H1 (cell line): ENCODE data around the gene HIGD2A. TPM values are rescaled to one million over a fixed set of nuclear protein-coding genes. Genes with fewer than 3 reads are reported as not detected.
A peak's percentile ranks its signal among the peaks of the same experiment; 100 is the strongest.

Experiments
- CTCF ChIA-PET: fragments of 300-600 bp; sonication (Branson Sonifier 250); formaldehyde crosslinking; loops from one replicate; lab custom pipeline; 2021; ENCODE audit not compliant: partially characterized antibody; lab: Charles Lee
- POLR2A ChIA-PET: fragments of 300-600 bp; sonication (Branson Sonifier 250); formaldehyde crosslinking; loops from one replicate; lab custom pipeline; 2021; ENCODE audit warnings: inconsistent platforms; ENCODE audit not compliant: partially characterized antibody; lab: Charles Lee
- DNase-seq, 2 experiments: peaks; one replicate each; pipeline versions ENCODE4 v3.0.0 to v3.0.0-alpha.2; 2010 to 2022; ENCODE audit warnings: low spot score in 2 of 2, low read depth in 1 of 2, mixed read lengths in 1 of 2
- FAIRE-seq: peaks from 2 replicates; lab custom pipeline; 2011; peaks lifted over from hg19 to GRCh38; lab: Jason Lieb, UNC
- H2AFZ ChIP-seq: 2 replicates; pipeline ENCODE4 v1.8.1; 2012; ENCODE audit warnings: low read length, inconsistent platforms
- H2AK5ac ChIP-seq: 2 replicates; pipeline ENCODE4 v1.6.1; 2013; ENCODE audit warnings: low read depth, low read length
- H2BK120ac ChIP-seq: replicated peaks from 2 replicates; pipeline ENCODE3; 2013; ENCODE audit warnings: low read depth, low read length, inconsistent platforms
- H2BK12ac ChIP-seq: 2 replicates; pipeline ENCODE4 v1.6.1; 2013; ENCODE audit warnings: low read depth, low read length
- H2BK15ac ChIP-seq: 2 replicates; pipeline ENCODE4 v1.6.1; 2013; ENCODE audit warnings: low read length
- H2BK20ac ChIP-seq: 2 replicates; pipeline ENCODE4 v1.6.1; 2013; ENCODE audit warnings: low read length
- H2BK5ac ChIP-seq: 2 replicates; pipeline ENCODE4 v1.6.1; 2013; ENCODE audit warnings: low read depth, low read length
- H3K14ac ChIP-seq: 2 replicates; pipeline ENCODE4 v1.6.1; 2013; ENCODE audit warnings: inconsistent platforms; ENCODE audit not compliant: insufficient read length
- H3K18ac ChIP-seq: 2 replicates; pipeline ENCODE4 v1.6.1; 2013; ENCODE audit warnings: low read length; ENCODE audit errors: extremely low read depth
- H3K23ac ChIP-seq: 2 replicates; pipeline ENCODE4 v1.6.1; 2013; ENCODE audit warnings: inconsistent platforms; ENCODE audit not compliant: insufficient read length
- H3K23me2 ChIP-seq: 2 replicates; pipeline ENCODE4 v1.6.1; 2013; ENCODE audit warnings: low read depth, low read length
- H3K27ac ChIP-seq: 2 replicates; pipeline ENCODE4 v1.6.1; 2011; ENCODE audit warnings: low read depth, low read length, inconsistent platforms
- H3K27me3 ChIP-seq, 4 experiments: replicated peaks in 1 of 4; 1 replicate in 1 of 4; 2 replicates in 3 of 4; pipeline versions ENCODE4 v1.6.1 to v1.8.1; 2011 to 2013; ENCODE audit warnings: low read length in 3 of 4, mild to moderate bottlenecking in 3 of 4, inconsistent platforms in 2 of 4, mixed read lengths in 2 of 4, moderate library complexity in 1 of 4; ENCODE audit not compliant: control insufficient read depth in 3 of 4, insufficient read depth in 3 of 4; ENCODE audit errors: extremely low read depth in 1 of 4
- H3K36me3 ChIP-seq, 4 experiments: 2 replicates each; pipeline versions ENCODE4 v1.6.1 to v1.8.1; 2011 to 2013; ENCODE audit warnings: mild to moderate bottlenecking in 4 of 4, low read length in 3 of 4, moderate library complexity in 2 of 4, control low read depth in 1 of 4, inconsistent platforms in 1 of 4; ENCODE audit not compliant: insufficient read depth in 4 of 4, control insufficient read depth in 2 of 4
- H3K4ac ChIP-seq: replicated peaks from 2 replicates; pipeline ENCODE3; 2013; ENCODE audit warnings: low read length, low read depth, mixed read lengths, inconsistent platforms; ENCODE audit not compliant: insufficient read length
- H3K4me1 ChIP-seq, 4 experiments: replicated peaks in 1 of 4; 1 replicate in 1 of 4; 2 replicates in 3 of 4; pipeline versions ENCODE4 v1.6.1 to v1.8.1; 2011 to 2013; ENCODE audit warnings: low read length in 3 of 4, inconsistent platforms in 2 of 4, mixed read lengths in 1 of 4; ENCODE audit not compliant: insufficient read depth in 4 of 4, control insufficient read depth in 3 of 4
- H3K4me2 ChIP-seq, 2 experiments: 2 replicates each; pipeline versions ENCODE4 v1.6.1 to v1.8.1; 2011 to 2013; ENCODE audit warnings: low read depth in 2 of 2, low read length in 2 of 2, control low read depth in 1 of 2, inconsistent platforms in 1 of 2, mild to moderate bottlenecking in 1 of 2; ENCODE audit not compliant: insufficient read depth in 1 of 2
- H3K4me3 ChIP-seq, 4 experiments: fragments of 200-600, 300-600 bp in 1 of 4; sonication (generic), shearing (Covaris generic), sonication (Bioruptor Twin) in 1 of 4; 2 replicates each; pipeline versions ENCODE4 v1.5.1 to v1.8.1; 2011 to 2016; ENCODE audit warnings: low read length in 4 of 4, low read depth in 3 of 4, control low read depth in 2 of 4, inconsistent platforms in 2 of 4, mild to moderate bottlenecking in 2 of 4, mixed read lengths in 1 of 4, moderate library complexity in 1 of 4; ENCODE audit not compliant: insufficient read depth in 2 of 4; ENCODE audit errors: extremely low read depth in 1 of 4
- H3K56ac ChIP-seq: replicated peaks from 2 replicates; pipeline ENCODE3; 2013; ENCODE audit warnings: low read depth, mild to moderate bottlenecking, mixed read lengths, low read length, inconsistent platforms; ENCODE audit not compliant: insufficient read length
- H3K79me1 ChIP-seq: 2 replicates; pipeline ENCODE4 v1.6.1; 2013; ENCODE audit warnings: low read depth, low read length, control low read depth
- H3K79me2 ChIP-seq, 2 experiments: 2 replicates each; pipeline versions ENCODE4 v1.6.1 to v1.8.1; 2012 to 2013; ENCODE audit warnings: low read length in 2 of 2, mild to moderate bottlenecking in 2 of 2, inconsistent platforms in 1 of 2; ENCODE audit not compliant: insufficient read depth in 2 of 2, control insufficient read depth in 1 of 2
- H3K9ac ChIP-seq, 4 experiments: replicated peaks in 1 of 4; 1 replicate in 1 of 4; 2 replicates in 3 of 4; pipeline versions ENCODE4 v1.6.1 to v1.8.1; 2011 to 2013; ENCODE audit warnings: low read depth in 3 of 4, low read length in 3 of 4, control low read depth in 2 of 4, mild to moderate bottlenecking in 2 of 4, moderate library complexity in 2 of 4, inconsistent platforms in 1 of 4; ENCODE audit errors: extremely low read depth in 1 of 4
- H3K9me3 ChIP-seq, 2 experiments: 2 replicates each; pipeline versions ENCODE4 v1.6.1 to v1.8.1; 2012 to 2013; ENCODE audit warnings: mild to moderate bottlenecking in 2 of 2, moderate library complexity in 2 of 2, control low read depth in 1 of 2, inconsistent platforms in 1 of 2, low read depth in 1 of 2, low read length in 1 of 2, mixed read lengths in 1 of 2; ENCODE audit not compliant: insufficient read depth in 2 of 2
- H4K20me1 ChIP-seq, 2 experiments: replicated peaks in 1 of 2; 2 replicates each; pipeline versions ENCODE3 to v1.8.1; 2011 to 2013; ENCODE audit warnings: inconsistent platforms in 2 of 2, low read length in 2 of 2, mild to moderate bottlenecking in 1 of 2; ENCODE audit not compliant: insufficient read depth in 2 of 2, control insufficient read depth in 1 of 2
- H4K5ac ChIP-seq: 2 replicates; pipeline ENCODE4 v1.6.1; 2013; ENCODE audit warnings: low read length, low read depth, mixed read lengths, inconsistent platforms; ENCODE audit not compliant: insufficient read length
- H4K8ac ChIP-seq: 2 replicates; pipeline ENCODE4 v1.8.0; 2013; ENCODE audit warnings: mild to moderate bottlenecking, moderate library complexity, low read length, inconsistent platforms; ENCODE audit not compliant: insufficient read depth; ENCODE audit errors: extremely low read depth
- H4K91ac ChIP-seq: replicated peaks from 2 replicates; pipeline ENCODE3; 2013; ENCODE audit warnings: low read length, mixed read lengths, inconsistent platforms; ENCODE audit not compliant: insufficient read length
- CHD2 ChIP-seq: IDR thresholded peaks from 2 replicates; pipeline ENCODE4 v1.6.1; 2012; ENCODE audit warnings: low read length, improper control_type of control experiment
- CREB1 ChIP-seq: IDR thresholded peaks from 2 replicates; pipeline ENCODE4 v1.6.1; 2012; ENCODE audit warnings: inconsistent platforms
- EGR1 ChIP-seq: IDR thresholded peaks from 2 replicates; pipeline ENCODE4 v1.6.1; 2011; ENCODE audit warnings: low read depth, low read length, borderline replicate concordance
- PHF8 ChIP-seq: fragments of 200-600 bp; sonication (generic); conservative IDR thresholded peaks from 2 replicates; pipeline ENCODE4 v1.7.1; 2012; ENCODE audit warnings: low read depth, mild to moderate bottlenecking, inconsistent platforms, low read length, moderate library complexity
- POU5F1 ChIP-seq: IDR thresholded peaks from 2 replicates; pipeline ENCODE4 v1.6.1; 2011; ENCODE audit warnings: low read depth, mild to moderate bottlenecking, low read length, moderate library complexity
- SIX5 ChIP-seq: IDR thresholded peaks from 2 replicates; pipeline ENCODE4 v1.6.1; 2011; ENCODE audit warnings: mild to moderate bottlenecking, low read depth, low read length
- TBP ChIP-seq: IDR thresholded peaks from 2 replicates; pipeline ENCODE4 v1.6.1; 2011; ENCODE audit warnings: low read depth, low read length, improper control_type of control experiment
- TEAD4 ChIP-seq: IDR thresholded peaks from 2 replicates; pipeline ENCODE4 v1.6.1; 2012; ENCODE audit warnings: low read depth, low read length, inconsistent platforms, mixed read lengths
- WGBS, 2 experiments: shearing (Covaris generic) in 1 of 2; methylation state at CpG; one replicate each; pipeline versions ENCODE4 v1.1.6 to v1.1.7; 2013 to 2015; ENCODE audit warnings: low lambda C conversion rate in 2 of 2, mixed read lengths in 2 of 2, inconsistent platforms in 1 of 2, low coverage in 1 of 2, missing lambda C conversion rate in 1 of 2; ENCODE audit not compliant: insufficient replicate concordance in 2 of 2, insufficient coverage in 1 of 2, insufficient read length in 1 of 2; ENCODE audit errors: extremely low coverage in 1 of 2, missing lambda C conversion rate in 1 of 2; 5-methylcytosine and 5-hydroxymethylcytosine counted together
- polyA plus RNA-seq, 7 experiments: library from polyadenylated mRNA; depleted of rRNA in 3 of 7; stranded (reverse) in 5 of 7; unstranded in 2 of 7; fragments of >200 nt in 5 of 7; fragments of 200-250 nt in 2 of 7; gene quantifications; 1 replicate in 5 of 7; 2 replicates in 1 of 7; 4 replicates in 1 of 7; pipeline versions ENCODE4 v1.2.1 to v1.2.3, GENCODE V29; 2011 to 2013; ENCODE audit warnings: missing spikeins in 2 of 7, mixed read lengths in 2 of 7
- total RNA-seq: library from RNA; stranded (reverse); fragmentation: NEBNext Ultra II Directional; extraction: Animal tissue kit (Norgen Biotek cat#: 25700); gene quantifications from 2 replicates; pipeline ENCODE4 v1.2.1, GENCODE V29; 2021
- TF ChIP-seq, protein P1 (sequence below): IDR thresholded peaks from 2 replicates; pipeline ENCODE4 v1.6.1; 2011; ENCODE audit warnings: low read length, improper control_type of control experiment

Gene HIGD2A
- total and polyA plus RNA-seq, 2 of the 8 experiments (the other 6 are each of a cell fraction or from before 2014, with no cell fraction given): 95.5 to 264 TPM

DNA sequence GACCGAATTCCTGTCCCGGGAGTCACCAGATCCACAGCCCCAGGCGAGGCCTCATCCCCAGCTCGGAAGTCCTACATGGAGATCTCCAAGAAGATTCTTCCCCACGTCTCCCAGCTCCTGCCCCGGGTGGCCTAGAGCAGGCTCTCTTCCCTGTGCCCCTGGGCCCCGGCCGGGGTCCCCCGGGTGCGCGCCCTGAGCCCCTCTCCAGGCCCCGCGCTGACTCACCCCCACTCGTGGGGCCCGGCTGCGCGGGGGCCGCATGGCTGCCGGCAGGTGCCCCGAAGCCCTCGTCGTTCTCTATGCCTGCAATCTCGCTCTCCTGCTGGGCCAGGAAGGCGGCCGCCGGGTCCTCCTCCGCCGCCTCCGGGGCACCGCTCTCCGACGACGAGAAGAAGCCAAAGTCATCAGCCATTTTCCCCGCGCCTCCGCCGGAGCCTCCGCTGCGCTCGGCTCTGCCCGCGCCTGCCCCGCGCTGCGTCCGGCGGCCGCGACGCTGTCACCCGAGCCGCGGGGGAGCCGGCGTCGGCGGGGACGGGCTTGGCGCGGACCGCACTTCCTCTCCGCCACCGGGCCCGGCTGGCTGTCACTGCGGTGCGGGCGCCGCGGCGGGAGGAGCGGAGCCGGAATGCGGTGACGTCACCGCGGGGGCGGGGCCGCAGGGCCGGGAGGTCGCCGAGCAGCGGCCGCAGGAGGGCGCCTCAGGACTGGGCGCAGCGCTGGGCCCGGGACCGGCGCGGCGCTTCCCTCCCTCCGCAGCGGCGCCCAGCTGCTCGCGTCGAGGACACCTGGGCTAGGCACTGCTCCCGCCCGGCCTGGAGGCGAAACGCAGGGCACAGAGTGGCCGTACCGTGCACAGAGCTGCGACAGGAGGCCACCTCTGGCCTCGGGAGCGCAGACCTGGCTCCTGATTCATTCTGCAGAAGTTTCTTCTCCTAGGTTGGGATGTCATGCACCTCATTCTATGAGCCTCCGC, 27.7 kb downstream of the HIGD2A start, which contains the start of gene CLTB:
Gene CLTB (minus strand): TSS at position 588 of the 973 bp plus-strand sequence. CDS start 176 bp downstream, at position 412.
- 5% methylated on average over 84 of the region's 107 CpGs; no CpG with 5 or more reads in 1 of the 2 experiments for WGBS, 2 experiments
- Histone ChIP-seq H2BK20ac (peak within 1 kb of the TSS; percentile 34; the same call in 1 of the 2 replicates), H3K79me2 (no peaks in the 10 kb centered on the region), H3K27ac (no peak within 1 kb of the TSS; the same call in 1 of the 2 replicates), H3K23ac (no peak within 1 kb of the TSS), H2AK5ac (no peak within 1 kb of the TSS), H3K4ac (no peak within 1 kb of the TSS), H3K4me3 (peak within 1 kb of the TSS; percentile 40 to 77 (median 70)), H3K56ac (no peak within 1 kb of the TSS), H3K23me2 (no peaks in the 10 kb centered on the region; the same call in 1 of the 2 replicates), H3K4me1 (peaks cover 0 to 3% (median 0%) of the 10 kb centered on the region in 4 experiments; a peak in 4 of 7 replicates), H3K36me3 (no peaks in the 10 kb centered on the region), H2AFZ (peak within 1 kb of the TSS; percentile 73), H4K91ac (no peak within 1 kb of the TSS), H3K4me2 (peak within 1 kb of the TSS; percentile 63 to 73), H2BK15ac (peak within 1 kb of the TSS; percentile 46; the same call in 1 of the 2 replicates), H3K27me3 (peaks cover 0 to 11% (median 9%) of the 10 kb centered on the region in 4 experiments; a peak in 6 of 7 replicates), H2BK12ac (no peak within 1 kb of the TSS), H3K9me3 (peaks cover 3 to 9% of the 10 kb centered on the region in 2 experiments; a peak in 1 of 4 replicates), H3K9ac (peak within 1 kb of the TSS in 3 of 4 experiments; percentile 48 to 72 (median 62); a peak in 4 of 7 replicates), H4K5ac (no peak within 1 kb of the TSS), H3K14ac (no peak within 1 kb of the TSS), H4K8ac (peak within 1 kb of the TSS; percentile 90; the same call in 1 of the 2 replicates), H4K20me1 (peaks cover 0 to 2% of the 10 kb centered on the region in 2 experiments), H3K79me1 (no peaks in the 10 kb centered on the region), H3K18ac (0 out of 2 replicates have a peak within 1 kb of the TSS, but pooled peaks have one; percentile 24), H2BK5ac (no peak within 1 kb of the TSS), H2BK120ac (no peak within 1 kb of the TSS)
- peak; percentile 70 to 85 for DNase-seq
- no peak for FAIRE-seq
- ChIA-PET CTCF (interaction anchor here (0.7 to 3.3 kb wide), 12 partner anchors 10 to 686 kb away, joined by 3 to 22 read pairs (median 4); partner anchors contain the start of gene FAF2), POLR2A (interaction anchor here (0.8 to 1.7 kb wide), 10 partner anchors 9 to 219 kb away, joined by 3 to 9 read pairs (median 4); partner anchors contain the start of genes FAF2, KIAA1191, NOP16 and RNF44)
- TF ChIP-seq, protein P1, sequence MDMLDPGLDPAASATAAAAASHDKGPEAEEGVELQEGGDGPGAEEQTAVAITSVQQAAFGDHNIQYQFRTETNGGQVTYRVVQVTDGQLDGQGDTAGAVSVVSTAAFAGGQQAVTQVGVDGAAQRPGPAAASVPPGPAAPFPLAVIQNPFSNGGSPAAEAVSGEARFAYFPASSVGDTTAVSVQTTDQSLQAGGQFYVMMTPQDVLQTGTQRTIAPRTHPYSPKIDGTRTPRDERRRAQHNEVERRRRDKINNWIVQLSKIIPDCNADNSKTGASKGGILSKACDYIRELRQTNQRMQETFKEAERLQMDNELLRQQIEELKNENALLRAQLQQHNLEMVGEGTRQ: no peak
- peak; percentile 87 for TF ChIP-seq CREB1
- peak; percentile 61 for TF ChIP-seq PHF8
- 0 out of 2 replicates have a peak, but pooled peaks have one; percentile 25 for TF ChIP-seq CHD2
- TF ChIP-seq SIX5: no peak
- peak; percentile 50; the same call in 1 of the 2 replicates for TF ChIP-seq TBP
- peak; percentile 96 for TF ChIP-seq TEAD4
- no peak for TF ChIP-seq POU5F1
- TF ChIP-seq EGR1: 0 out of 2 replicates have a peak, but pooled peaks have one; percentile 35
